Renal pelvis (tissue), 12 donors: ENCODE data around the gene JUNB. TPM values are rescaled to one million over a fixed set of nuclear protein-coding genes. Genes with fewer than 3 reads are reported as not detected.

Experiments
- DNase-seq: peaks from one replicate; pipeline ENCODE4 v3.0.0-alpha.2; 2013
- long read RNA-seq, 16 experiments: transcript quantifications; one replicate each; lab custom pipeline, GENCODE V29; 2026
- polyA plus RNA-seq, 3 donors: library from polyadenylated mRNA; unstranded; fragments of 120-200 nt; gene quantifications; one replicate each; pipeline ENCODE4 v1.2.1, GENCODE V29; 2013; ENCODE audit not compliant: insufficient read length in 3 of 3

Gene JUNB
- polyA plus RNA-seq = 10 to 100 TPM; 19.6 to 28.7 (median 20.5) TPM
- long read RNA-seq, donor 1, transcript JUNB-201 (1 exons, 1,820 nt) = major isoform, 54 of 54 reads
- long read RNA-seq, donor 1, partial matches to known transcripts = 0 of 54 reads
- long read RNA-seq, donor 1, other reads (novel, unspliced or antisense) = 0 of 54 reads
- long read RNA-seq, donor 2, transcript JUNB-201 (1 exons, 1,820 nt) = major isoform, 50 of 50 reads
- long read RNA-seq, donor 2, partial matches to known transcripts = 0 of 50 reads
- long read RNA-seq, donor 2, other reads (novel, unspliced or antisense) = 0 of 50 reads
- long read RNA-seq, donor 3, transcript JUNB-201 (1 exons, 1,820 nt) = major isoform, 45 of 45 reads
- long read RNA-seq, donor 3, partial matches to known transcripts = 0 of 45 reads
- long read RNA-seq, donor 3, other reads (novel, unspliced or antisense) = 0 of 45 reads
- long read RNA-seq, donor 4, transcript JUNB-201 (1 exons, 1,820 nt) = major isoform, 123 of 123 reads
- long read RNA-seq, donor 4, partial matches to known transcripts = 0 of 123 reads
- long read RNA-seq, donor 4, other reads (novel, unspliced or antisense) = 0 of 123 reads
- long read RNA-seq, donor 5, transcript JUNB-201 (1 exons, 1,820 nt) = major isoform, 115 of 115 reads
- long read RNA-seq, donor 5, partial matches to known transcripts = 0 of 115 reads
- long read RNA-seq, donor 5, other reads (novel, unspliced or antisense) = 0 of 115 reads
- long read RNA-seq, donor 6, transcript JUNB-201 (1 exons, 1,820 nt) = major isoform, 39 of 39 reads
- long read RNA-seq, donor 6, partial matches to known transcripts = 0 of 39 reads
- long read RNA-seq, donor 6, other reads (novel, unspliced or antisense) = 0 of 39 reads
- long read RNA-seq, donor 7, transcript JUNB-201 (1 exons, 1,820 nt) = major isoform, 128 of 128 reads
- long read RNA-seq, donor 7, partial matches to known transcripts = 0 of 128 reads
- long read RNA-seq, donor 7, other reads (novel, unspliced or antisense) = 0 of 128 reads
- long read RNA-seq, donor 8, transcript JUNB-201 (1 exons, 1,820 nt) = major isoform, 931 of 936 reads
- long read RNA-seq, donor 8, partial matches to known transcripts = 0 of 936 reads
- long read RNA-seq, donor 8, other reads (novel, unspliced or antisense) = 5 of 936 reads
- long read RNA-seq, donor 9, transcript JUNB-201 (1 exons, 1,820 nt) = major isoform, 158 of 158 reads
- long read RNA-seq, donor 9, partial matches to known transcripts = 0 of 158 reads
- long read RNA-seq, donor 9, other reads (novel, unspliced or antisense) = 0 of 158 reads
- long read RNA-seq, donor 10, transcript JUNB-201 (1 exons, 1,820 nt) = major isoform, 34 of 34 reads
- long read RNA-seq, donor 10, partial matches to known transcripts = 0 of 34 reads
- long read RNA-seq, donor 10, other reads (novel, unspliced or antisense) = 0 of 34 reads
- long read RNA-seq, donor 11, transcript JUNB-201 (1 exons, 1,820 nt) = major isoform, 20 of 20 reads
- long read RNA-seq, donor 11, partial matches to known transcripts = 0 of 20 reads
- long read RNA-seq, donor 11, other reads (novel, unspliced or antisense) = 0 of 20 reads
- long read RNA-seq, donor 12, transcript JUNB-201 (1 exons, 1,820 nt) = major isoform, 102 of 102 reads
- long read RNA-seq, donor 12, partial matches to known transcripts = 0 of 102 reads
- long read RNA-seq, donor 12, other reads (novel, unspliced or antisense) = 0 of 102 reads
- long read RNA-seq, donor 13, transcript JUNB-201 (1 exons, 1,820 nt) = major isoform, 25 of 25 reads
- long read RNA-seq, donor 13, partial matches to known transcripts = 0 of 25 reads
- long read RNA-seq, donor 13, other reads (novel, unspliced or antisense) = 0 of 25 reads
- long read RNA-seq, donor 14 = 0 reads
- long read RNA-seq, donor 15 = 0 reads
- long read RNA-seq, donor 16, transcript JUNB-201 (1 exons, 1,820 nt) = major isoform, 56 of 56 reads
- long read RNA-seq, donor 16, partial matches to known transcripts = 0 of 56 reads
- long read RNA-seq, donor 16, other reads (novel, unspliced or antisense) = 0 of 56 reads

DNA sequence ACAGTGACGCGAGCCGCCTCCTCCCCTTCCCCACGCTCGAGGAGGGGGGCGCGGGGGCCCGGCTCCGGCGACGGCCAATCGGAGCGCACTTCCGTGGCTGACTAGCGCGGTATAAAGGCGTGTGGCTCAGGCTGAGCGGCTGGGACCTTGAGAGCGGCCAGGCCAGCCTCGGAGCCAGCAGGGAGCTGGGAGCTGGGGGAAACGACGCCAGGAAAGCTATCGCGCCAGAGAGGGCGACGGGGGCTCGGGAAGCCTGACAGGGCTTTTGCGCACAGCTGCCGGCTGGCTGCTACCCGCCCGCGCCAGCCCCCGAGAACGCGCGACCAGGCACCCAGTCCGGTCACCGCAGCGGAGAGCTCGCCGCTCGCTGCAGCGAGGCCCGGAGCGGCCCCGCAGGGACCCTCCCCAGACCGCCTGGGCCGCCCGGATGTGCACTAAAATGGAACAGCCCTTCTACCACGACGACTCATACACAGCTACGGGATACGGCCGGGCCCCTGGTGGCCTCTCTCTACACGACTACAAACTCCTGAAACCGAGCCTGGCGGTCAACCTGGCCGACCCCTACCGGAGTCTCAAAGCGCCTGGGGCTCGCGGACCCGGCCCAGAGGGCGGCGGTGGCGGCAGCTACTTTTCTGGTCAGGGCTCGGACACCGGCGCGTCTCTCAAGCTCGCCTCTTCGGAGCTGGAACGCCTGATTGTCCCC, at the start of gene JUNB:
TSS of gene JUNB (plus strand) at position 142 of the 706 bp plus-strand sequence. CDS start at position 428, 286 bp downstream.
- DNase-seq = peak; percentile 95

DNA sequence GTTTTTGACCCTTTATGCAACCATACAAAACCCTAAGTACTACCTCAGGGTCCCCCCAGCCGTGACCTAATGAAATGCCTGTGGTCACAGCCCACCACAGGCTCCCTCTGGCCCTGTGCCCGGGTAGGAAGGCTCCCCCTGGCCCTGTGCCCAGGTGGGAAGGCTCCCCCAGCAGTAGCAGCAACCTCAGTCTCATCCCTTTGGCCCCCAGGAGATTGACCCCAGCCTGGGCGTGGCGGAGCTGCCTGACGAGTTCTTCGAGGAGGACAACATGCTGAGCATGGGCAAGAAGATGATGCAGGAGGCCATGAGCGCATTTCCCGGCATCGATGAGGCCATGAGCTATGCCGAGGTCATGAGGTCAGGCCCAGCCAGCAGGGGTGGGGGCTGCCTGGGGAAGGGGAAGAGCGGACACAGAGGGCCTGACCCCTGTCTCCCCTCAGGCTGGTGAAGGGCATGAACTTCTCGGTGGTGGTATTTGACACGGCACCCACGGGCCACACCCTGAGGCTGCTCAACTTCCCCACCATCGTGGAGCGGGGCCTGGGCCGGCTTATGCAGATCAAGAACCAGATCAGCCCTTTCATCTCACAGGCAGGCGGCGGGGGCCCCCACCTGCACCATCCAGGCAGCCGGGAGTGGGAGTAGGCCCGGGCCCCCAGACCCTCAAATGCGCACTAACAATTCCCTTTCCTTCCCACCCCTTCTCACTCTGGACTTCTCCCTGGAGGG, 46.0 kb upstream of the JUNB start:
- DNase-seq = no peak

DNA sequence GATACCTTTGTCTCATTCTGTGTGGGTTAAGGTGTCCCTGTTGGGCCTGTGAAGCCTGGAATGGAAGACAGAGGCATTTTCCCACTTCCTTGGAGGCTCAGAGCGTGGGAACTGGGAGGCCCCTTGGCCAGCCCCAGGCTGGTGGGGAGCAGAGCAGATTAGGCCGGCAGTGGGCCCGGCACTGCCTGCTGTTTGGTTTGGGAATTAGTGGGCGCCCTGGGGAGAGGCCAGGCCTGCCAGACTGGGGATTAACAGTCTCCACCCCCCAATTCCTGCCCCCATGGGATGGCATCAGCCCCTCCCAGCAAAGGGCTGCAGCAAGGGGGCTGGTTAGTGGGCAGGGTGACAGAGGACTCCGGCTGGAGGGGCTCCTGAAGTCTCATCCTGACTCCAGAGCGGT, 42.8 kb upstream of the JUNB start:
- DNase-seq = no peak

DNA sequence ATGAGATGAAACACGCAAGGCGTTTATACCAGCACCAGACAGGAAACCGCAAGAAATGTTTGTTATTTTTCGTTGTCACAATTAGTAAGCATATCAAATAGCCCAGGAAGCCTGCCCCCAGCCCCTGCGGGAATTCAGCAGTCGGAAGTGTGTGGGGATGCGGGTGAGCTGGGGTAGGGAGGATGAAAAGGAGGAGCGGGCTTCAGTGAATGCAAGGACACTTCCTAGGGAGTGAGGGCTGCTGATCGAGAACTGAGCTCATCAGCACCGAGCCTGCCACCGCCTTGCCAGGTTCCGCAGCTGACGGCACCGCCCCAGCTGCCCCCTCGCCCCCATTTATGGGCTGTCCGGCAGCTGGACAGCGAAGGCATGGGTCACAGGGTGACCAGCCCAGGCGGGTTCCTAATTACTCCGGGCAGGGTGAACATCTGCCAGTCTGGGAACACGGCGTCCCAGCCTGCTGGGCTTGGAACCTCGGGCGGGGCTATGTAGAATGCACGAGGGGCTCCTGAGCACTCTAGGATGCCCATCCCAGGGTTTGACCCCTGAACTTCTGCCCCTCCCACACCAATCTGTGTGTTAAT, 41.3 kb upstream of the JUNB start:
- DNase-seq = no peak

DNA sequence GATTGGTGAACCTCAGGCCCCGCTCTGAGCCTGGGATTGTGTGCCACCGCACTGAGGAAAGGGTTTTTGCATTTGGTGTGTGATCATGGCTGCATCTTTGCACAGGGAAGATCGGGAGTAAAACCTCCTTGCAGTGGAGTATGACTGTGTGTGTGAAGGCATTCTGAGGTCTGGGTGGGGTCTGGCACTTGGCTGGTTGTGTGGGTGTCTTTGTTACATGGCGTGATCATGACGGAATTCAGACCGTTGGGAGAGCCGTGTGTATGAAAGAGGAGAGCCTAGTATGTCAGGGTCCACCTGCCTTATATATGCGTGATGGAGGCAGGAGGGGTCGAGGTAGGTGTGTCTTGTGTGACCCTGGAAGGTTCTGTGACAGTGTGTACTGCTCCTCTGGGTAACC, 40.4 kb upstream of the JUNB start:
- no peak for DNase-seq

DNA sequence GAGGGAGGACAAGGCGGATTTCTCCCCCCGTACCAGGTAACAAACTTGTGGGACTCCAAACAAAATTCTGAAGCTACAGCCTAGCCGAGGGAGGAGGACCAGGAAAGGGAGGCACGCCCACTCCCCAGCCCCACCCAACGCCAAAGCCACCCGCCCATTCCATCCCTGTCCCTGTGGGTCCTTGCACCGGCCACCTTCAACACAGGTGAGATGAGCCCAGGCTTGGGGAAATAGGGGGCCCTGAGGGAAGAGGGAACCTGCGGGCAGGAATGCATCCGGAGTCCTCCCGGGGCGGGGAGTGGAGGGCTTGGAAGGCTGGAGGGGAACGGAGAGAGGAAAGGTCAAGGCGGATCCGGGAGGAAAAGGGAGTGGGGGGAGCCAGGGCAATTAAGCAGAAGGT, 39.7 kb upstream of the JUNB start, which contains the start of gene BEST2:
TSS of gene BEST2 (plus strand) at position 157 of the 400 bp plus-strand sequence. CDS start 802 bp downstream, outside the sequence.
- no peak for DNase-seq

DNA sequence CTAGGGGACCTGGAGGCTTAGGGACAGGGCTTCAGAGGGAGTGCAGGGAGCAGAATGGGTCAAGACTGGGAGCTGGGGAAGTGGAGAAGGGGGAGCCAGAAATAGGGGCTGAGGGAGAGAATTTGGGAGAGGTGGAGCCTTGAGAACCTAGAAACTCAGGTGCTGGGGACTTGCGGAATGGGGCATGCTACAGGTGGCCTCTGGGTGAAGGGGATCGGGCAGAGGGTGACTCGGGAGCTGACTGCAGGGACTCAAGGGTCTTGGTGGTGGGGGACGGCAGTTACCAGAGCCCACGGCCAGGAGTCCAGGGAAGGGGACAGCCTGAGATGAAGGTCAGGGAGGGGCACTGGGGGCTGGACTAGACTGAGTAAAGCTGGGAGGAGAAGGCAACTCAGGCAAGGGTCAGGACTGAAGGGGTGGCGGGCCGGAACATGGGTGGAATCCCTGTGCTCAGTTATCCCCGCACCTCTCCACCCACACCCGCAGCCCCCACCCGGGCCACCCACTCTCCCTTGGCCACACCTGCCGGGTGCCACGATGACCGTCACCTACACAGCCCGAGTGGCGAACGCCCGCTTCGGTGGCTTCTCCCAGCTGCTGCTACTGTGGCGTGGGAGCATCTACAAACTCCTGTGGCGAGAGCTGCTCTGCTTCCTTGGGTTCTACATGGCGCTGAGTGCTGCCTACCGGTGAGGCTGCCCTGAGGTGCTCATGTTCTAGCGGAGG, 39.1 kb upstream of the JUNB start:
- DNase-seq = no peak

DNA sequence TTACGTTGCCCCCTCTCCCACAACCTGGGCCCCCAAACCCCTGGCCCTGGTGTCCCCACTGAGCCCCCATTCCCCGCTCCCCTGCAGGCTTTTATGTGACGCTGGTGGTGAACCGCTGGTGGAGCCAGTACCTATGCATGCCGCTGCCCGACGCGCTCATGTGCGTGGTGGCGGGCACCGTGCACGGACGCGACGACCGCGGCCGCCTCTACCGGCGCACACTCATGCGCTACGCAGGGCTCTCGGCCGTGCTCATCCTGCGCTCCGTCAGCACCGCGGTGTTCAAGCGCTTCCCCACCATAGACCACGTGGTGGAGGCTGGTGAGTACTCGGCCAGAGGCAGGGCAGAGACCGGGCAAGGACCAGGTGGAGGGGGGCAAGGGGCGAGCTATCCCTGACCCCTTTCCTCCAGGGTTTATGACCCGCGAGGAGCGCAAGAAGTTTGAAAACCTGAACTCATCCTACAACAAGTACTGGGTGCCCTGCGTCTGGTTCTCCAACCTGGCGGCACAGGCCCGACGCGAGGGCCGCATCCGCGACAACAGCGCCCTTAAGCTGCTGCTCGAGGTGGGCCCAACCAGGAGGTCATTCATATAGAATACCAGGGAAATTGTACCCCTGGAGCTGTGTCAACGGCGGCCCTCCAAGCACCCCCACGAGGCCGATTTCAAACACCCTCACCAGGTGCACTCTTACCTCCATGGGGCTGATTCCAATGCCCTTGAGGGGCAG, 36.7 kb upstream of the JUNB start:
- DNase-seq = no peak

DNA sequence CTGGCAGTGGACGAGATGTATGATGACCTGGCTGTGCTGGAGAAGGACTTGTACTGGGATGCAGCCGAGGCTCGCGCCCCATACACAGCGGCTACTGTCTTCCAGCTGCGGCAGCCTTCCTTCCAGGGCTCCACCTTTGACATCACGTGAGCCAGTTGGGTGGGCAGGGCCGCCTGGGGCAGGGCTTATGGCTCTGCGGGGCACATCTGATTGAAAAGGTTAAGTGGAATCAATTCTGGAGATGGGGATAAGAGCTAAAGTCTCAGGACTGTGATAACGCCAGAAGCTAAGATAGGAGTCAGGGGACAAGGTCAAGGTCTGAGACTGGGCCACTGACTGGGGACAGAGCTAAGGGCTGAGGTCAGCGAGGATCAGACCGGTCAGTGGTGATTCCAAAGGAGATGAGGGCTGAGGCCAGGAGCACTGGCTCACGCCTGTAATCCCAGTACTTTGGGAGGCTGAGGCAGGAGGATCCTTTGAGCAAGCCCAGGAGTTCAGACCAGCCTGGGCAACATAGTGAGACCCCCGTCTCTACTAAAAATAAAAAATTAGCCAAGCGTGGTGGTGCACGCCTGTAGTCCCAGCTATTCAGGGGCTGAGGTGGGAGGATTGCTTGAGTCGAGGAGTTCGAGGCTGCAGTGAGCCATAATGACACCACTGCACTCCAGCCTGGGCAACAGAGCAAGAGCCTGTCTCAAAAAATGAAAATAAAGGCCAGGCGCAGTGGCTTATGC, 35.0 kb upstream of the JUNB start:
- no peak for DNase-seq

DNA sequence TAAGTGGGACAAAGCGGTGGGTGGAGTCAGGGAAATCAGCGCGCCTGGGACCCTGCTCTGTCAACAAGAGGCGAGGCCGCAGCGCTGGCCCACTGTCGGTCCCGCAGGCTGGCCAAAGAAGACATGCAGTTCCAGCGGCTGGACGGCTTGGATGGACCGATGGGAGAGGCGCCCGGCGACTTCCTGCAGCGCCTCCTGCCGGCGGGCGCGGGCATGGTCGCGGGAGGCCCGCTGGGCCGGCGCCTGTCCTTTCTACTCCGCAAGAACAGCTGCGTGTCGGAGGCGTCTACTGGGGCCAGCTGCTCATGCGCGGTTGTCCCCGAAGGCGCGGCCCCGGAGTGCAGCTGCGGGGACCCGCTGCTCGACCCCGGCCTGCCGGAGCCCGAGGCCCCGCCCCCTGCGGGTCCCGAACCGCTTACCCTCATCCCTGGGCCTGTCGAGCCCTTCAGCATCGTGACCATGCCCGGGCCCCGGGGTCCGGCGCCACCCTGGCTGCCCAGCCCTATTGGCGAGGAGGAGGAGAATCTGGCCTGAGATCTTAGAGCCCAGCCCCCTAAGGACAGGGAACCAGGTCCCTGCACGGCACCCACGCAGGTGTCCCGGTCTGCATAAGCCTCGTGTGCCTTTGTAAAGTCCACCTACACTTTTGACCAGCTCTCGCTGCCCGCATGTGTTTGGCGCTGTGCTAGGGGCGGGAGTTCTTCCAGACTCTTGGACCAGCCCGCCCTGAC, 33.6 kb upstream of the JUNB start:
- DNase-seq = no peak

DNA sequence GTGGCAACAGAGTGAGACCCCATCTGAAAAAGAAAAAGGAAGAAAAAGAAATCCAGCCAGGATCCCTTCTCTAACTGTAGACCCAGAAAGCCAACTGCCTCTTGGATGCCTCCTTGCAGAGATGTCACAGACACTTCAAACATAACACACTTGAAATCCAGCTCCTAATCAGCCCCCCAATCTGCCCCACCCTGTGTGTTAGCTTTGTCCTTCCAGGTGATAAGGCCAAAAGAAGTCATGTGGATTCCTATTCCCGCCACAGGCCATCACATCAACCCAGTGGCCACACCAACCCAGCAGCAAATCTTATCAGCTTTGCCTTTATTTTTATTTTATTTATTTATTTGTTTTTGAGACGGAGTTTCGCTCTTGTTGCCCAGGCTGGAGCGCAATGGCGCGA, 31.6 kb upstream of the JUNB start:
- no peak for DNase-seq

DNA sequence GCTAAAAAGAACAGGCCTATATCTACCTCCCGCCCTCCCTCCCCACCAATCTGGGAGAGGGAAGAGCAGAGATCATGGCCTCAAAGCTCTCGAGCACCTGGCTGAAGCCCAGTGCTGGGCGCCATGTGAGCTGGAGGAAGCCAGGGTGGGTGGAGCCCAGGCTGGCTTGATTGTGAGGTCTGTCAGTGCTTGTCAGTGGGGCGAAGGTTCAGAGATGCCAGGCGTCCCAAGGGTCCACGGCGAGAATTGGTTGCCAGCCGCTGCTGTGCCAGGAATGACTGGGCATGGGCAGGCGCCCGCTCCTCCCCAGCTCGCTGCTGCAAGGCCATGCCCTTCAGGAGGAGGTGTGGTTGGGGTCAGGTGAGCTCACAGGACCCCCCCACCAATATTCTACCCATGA, 28.2 kb upstream of the JUNB start:
- DNase-seq = no peak

DNA sequence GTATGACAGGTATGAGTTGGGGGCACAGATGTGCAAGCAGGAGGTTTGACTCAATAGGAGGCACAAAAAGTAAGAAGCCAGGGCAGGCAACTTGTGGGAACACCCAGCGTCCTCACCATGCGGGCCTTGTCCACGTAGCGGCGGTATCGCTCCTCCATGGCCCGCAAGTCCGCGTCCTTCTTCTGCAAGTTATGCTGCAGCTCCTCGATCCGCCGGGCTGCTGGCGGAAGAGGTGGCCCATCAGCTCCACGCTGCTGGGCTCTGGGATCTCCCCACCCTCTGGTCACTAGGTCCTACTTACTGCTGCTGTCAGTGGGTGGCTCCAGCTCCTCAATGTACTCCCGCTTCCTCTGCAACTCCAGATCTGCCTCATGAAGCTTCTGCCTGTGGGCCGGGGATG, 26.6 kb upstream of the JUNB start:
- DNase-seq = no peak

DNA sequence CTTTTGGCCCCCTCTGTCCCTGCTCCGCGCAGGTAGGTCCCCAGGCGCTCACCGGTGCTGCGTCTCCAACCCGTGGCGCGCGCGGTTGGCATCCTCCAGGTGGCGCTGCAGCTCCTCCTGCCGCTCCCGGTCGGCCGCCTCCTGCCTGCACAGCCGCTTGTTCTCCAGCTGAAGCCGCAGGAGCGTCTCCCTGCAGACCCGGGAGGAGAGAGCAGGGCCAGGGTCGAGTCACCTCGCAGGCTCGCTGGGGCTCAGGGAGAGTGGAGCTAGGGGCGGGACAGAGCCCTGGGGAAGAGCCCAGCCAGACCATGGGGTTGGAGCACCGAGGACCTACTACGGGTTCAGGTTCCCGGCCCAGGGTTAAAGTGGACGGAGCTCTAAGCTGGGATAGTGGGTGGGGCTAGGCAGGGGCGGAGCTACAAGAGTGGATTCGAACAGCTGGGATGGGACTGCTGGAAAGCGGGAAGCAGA, 25.2 kb upstream of the JUNB start:
- DNase-seq = peak; percentile 80

DNA sequence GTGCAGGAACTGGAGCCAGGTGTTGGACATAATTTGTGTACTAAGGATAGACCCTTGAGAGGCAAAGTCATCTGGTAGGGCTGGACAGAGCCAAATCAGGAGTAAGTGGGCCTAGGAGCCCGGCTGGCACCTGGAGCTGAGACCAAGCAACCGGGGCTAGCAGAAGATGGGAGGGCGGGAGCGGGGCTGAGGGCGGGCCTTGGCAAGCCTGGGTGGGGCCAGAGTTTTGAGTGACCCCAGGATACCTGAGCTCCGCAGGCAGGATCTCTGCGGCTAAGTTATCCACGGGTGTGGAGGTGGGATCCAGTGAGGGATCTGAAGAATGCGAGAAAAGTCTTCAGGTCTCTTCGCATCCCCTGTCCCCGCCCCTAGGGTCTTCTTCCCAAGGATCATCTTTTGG, 24.1 kb upstream of the JUNB start:
- no peak for DNase-seq
